GM13976 (cell line): ENCODE data around the gene PRRC1.

Experiments
- DNase-seq: peaks from one replicate; pipeline ENCODE4 v3.0.0; 2012; ENCODE audit warnings: low spot score
- in situ Hi-C: fragments of 300-500 bp; cut with MboI; formaldehyde crosslinking; loops from one replicate; pipeline ENCODE4 v1.12.0; 2022; ENCODE audit warnings: low sequenced_read_pairs, mixed read lengths, inconsistent platforms; ENCODE audit not compliant: unreplicated experiment
- TF ChIP-seq, protein P1 (sequence below): IDR thresholded peaks from 2 replicates; pipeline ENCODE4 v1.5.1; 2012; ENCODE audit warnings: borderline replicate concordance, mild to moderate bottlenecking; ENCODE audit not compliant: insufficient read depth; ENCODE audit errors: extremely low read depth, missing control alignments, control extremely low read depth

Gene PRRC1

DNA sequence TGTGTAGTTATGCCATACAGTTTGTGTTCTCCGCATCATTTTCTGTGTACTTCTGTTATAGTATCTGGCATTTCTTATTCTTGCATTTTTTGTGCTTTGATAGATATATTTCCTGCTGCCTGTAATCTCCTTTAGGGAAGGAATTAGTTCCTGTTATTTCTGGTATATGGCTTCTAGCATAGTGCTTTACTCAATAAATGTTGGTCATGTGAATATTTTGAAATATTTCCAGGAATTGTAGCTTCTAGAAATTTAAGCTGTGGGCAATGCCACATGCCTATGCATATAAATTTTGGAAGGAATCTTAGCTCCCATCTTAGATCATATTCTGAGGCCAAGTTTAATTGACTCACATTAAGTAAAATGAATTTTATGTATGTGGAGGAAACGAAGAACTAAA lies 11.5 kb upstream of the PRRC1 start:
- in situ Hi-C loops: no loop called here
- TF ChIP-seq, protein P1, sequence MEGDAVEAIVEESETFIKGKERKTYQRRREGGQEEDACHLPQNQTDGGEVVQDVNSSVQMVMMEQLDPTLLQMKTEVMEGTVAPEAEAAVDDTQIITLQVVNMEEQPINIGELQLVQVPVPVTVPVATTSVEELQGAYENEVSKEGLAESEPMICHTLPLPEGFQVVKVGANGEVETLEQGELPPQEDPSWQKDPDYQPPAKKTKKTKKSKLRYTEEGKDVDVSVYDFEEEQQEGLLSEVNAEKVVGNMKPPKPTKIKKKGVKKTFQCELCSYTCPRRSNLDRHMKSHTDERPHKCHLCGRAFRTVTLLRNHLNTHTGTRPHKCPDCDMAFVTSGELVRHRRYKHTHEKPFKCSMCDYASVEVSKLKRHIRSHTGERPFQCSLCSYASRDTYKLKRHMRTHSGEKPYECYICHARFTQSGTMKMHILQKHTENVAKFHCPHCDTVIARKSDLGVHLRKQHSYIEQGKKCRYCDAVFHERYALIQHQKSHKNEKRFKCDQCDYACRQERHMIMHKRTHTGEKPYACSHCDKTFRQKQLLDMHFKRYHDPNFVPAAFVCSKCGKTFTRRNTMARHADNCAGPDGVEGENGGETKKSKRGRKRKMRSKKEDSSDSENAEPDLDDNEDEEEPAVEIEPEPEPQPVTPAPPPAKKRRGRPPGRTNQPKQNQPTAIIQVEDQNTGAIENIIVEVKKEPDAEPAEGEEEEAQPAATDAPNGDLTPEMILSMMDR: no peak
- no peak for DNase-seq

DNA sequence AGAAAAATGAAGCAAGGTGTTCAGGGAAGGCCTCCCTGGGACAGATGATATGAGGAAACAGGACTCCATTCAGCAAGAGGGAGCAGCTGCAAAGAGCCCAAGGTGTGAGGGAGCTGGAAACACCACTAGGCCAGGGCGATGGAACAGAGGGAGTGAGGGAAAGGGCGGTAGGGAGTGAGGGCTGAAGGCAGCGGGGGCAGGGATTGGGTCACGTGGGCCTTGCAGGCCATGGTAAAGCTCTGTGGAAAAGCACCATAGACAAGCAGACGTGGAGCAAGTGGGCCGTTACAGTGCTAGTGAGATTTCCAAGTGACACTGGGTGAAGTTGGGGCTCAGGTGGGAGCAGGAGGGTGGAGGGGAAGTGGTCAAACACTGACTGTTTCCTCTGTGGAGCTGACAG lies 10.8 kb upstream of the PRRC1 start:
- in situ Hi-C loops: no loop called here
- DNase-seq: no peak
- TF ChIP-seq, protein P1: no peak

DNA sequence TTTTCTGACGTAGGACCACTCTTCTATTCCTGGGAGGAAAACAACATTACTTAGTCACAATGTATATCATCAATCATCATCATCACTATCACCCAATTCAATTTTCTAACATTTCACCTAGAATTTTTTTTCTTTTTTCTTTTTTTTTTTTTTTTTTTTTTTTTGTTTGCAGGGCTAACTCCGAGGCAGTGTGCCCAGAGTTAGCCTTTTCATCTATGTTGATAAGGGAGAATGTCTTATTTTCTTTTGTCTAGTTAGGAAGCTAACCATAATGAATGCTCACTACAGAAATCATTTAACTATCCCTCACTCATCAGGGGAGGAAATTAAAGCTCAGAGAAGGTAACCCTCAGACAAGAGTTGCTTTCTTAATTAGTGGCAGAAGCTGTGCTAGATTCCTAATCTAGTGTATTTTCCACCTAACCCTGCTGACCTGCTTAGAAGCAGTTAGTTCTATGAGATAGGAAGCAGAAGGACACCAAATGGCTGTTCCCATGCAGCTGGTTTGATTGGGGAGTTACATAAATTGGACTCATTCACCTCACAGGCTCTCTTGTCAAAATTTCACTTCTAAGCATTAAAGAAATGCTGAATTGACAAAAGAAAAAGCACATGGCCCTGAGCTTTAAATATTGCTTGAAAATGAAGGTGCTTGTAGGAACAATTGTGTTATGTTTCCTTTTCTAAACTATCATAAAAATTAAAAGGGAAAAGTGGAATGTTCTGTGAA lies 8.6 kb upstream of the PRRC1 start:
- in situ Hi-C loops: no loop called here
- DNase-seq: no peak
- TF ChIP-seq, protein P1: no peak

DNA sequence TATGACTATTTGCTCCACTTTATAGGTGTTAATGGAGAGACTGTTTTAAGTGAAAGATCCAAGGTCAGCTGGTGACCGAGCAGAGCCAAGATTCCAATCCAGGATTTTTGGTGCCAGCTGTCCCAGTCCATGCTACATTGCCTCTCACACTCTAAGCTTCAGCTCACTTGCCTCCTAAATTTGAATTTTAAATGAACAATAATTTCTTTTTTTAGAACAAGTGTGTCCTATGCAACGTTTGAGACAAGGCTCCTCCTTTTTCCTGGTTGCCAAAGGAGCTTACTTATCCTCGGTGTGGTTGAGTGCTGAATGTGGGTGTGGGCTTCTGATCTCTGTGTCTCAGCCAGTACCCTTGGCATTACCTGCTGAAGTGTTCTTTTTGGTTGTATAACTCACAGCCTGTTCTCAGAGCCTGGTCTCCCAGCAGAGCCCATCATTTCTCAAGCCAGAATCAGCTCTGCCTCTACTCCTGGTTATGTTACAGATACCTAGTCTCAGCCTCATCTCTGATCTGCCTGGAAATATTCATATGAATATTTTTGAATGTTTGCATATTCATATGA lies 4.0 kb upstream of the PRRC1 start:
- in situ Hi-C loops: no loop called here
- TF ChIP-seq, protein P1: no peak
- DNase-seq: no peak

DNA sequence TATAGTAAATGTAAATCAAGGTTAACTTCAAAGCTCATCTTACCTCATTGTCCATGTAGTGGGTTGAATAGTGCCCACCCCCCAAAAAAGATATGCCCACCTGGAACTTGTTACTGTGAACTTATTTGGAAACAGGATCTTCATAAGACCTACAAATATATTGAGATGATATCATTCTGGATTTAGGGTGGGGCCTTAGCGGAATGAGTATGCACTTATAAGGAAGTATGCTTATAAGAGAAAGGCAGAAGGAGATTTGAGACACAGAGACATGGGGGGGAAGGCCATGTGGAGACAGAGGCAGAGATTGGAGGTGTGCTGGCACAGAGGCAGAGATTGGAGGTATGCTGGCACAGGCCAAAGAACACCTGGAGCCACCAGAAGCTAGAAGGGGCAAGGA lies 2.6 kb upstream of the PRRC1 start:
- no peak for DNase-seq
- in situ Hi-C loops: no loop called here
- TF ChIP-seq, protein P1: no peak

DNA sequence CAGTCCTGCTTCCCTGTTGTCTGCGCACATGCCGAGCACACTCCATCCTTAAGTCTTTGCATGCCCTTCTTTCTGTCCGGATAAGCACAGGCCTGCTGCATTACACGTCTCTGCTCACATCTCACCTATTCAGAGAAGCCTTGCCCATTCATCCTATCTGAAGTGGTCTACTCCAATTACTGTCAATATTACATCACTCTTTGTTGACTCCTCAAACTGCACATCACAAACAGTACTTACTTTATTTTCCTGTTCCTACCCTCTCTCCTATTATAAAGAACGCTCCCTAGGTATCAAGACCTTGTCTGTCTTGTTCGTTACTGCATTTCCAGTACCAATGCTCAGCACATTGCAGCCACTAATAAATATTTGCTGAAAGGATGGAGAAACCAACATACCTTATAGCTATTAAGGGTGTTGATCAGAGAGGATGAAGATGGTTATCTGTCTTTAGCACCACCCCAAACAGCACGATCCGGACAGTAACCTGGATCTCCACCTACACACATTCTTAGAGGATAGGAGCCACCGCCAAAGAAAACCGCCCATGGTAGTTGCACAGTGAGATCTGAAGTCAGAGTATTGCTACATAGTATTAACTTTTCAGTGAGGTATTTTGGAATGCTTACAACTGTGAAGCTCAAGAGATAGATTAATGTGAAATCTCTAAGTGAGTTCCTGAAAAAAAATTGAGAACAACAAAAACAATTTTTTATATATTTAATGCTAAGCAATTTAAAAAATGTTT lies 1.6 kb upstream of the PRRC1 start:
- in situ Hi-C loops: no loop called here
- TF ChIP-seq, protein P1: no peak
- no peak for DNase-seq
